Measurements from ENCODE around the gene DHX58.

DHX58 gene

GRCh38 chr17:42051645-42052044, 60.9 kb downstream of the DHX58 start:
- DNase-seq, result no peak
